ENCODE measurements around the gene UTY. TPM values are rescaled to one million over a fixed set of nuclear protein-coding genes. Genes with fewer than 3 reads are reported as not detected.

Gene UTY
- total and polyA plus RNA-seq, 10 of the 15 experiments (the other 5 are each of a cell fraction or from before 2014, with no cell fraction given): 0.13 TPM; not detected in 9

- RAD21 ChIA-PET (ENCODE audit: unreplicated experiment): no interaction called here
- BruUV-seq (replicated peaks): no TSS peak
- Histone ChIP-seq H3K36me3 (ENCODE audit: control insufficient read depth in 2 of 2, insufficient read depth in 2 of 2, low read length in 1 of 2) (no peaks in the 10 kb centered on the region), H3K4me3 (no peak overlapping the region), H3K79me2 (ENCODE audit: control insufficient read depth, insufficient read depth, low read length) (no peaks in the 10 kb centered on the region), H4K20me1 (ENCODE audit: control insufficient read depth, insufficient read depth) (no peaks in the 10 kb centered on the region), H3K27ac (ENCODE audit: control insufficient read depth, insufficient read depth) (no peak overlapping the region), H3K4me1 (ENCODE audit: control insufficient read depth, insufficient read depth, low read length) (no peaks in the 10 kb centered on the region), H2AFZ (ENCODE audit: control insufficient read depth, low read depth, low read length) (no peak overlapping the region), H3K27me3 (replicated peaks in 1 of 2; ENCODE audit: control insufficient read depth in 2 of 2, insufficient read depth in 2 of 2, low read length in 1 of 2) (no peaks in the 10 kb centered on the region), H3K9ac (ENCODE audit: control insufficient read depth, insufficient read depth, low read length) (no peak overlapping the region), H3K9me3 (replicated peaks; ENCODE audit: control insufficient read depth, insufficient read depth, low read length) (no peaks in the 10 kb centered on the region), H3K4me2 (ENCODE audit: control insufficient read depth, insufficient read depth) (no peak overlapping the region)
- SMC1A ChIA-PET (ENCODE audit: uncharacterized antibody, unreplicated experiment): no interaction called here
- in situ Hi-C loops (cut with MboI) (no loop called here), intact Hi-C loops (cut with micrococcal nuclease; ENCODE audit: unreplicated experiment) (no loop called here)
- WGBS (ENCODE audit: insufficient coverage, insufficient replicate concordance, low lambda C conversion rate, missing lambda C conversion rate): no CpG with 5 or more reads among the region's 5 CpGs
- no peak for FAIRE-seq
- no peak for ATAC-seq
- DNase-seq (ENCODE audit: low read depth, low spot score): no peak
- TF ChIP-seq CBX5 (IDR thresholded peaks at IDR 0.05; ENCODE audit: low read depth) (no peak), CHD2 (IDR thresholded peaks at IDR 0.05; ENCODE audit: borderline replicate concordance, low read depth, low read length) (no peak), JUNB (IDR thresholded peaks at IDR 0.05) (no peak), SP1 (IDR thresholded peaks at IDR 0.05; ENCODE audit: low read depth, low read length) (no peak), RELA (IDR thresholded peaks at IDR 0.05; ENCODE audit: borderline replicate concordance, partially characterized antibody) (no peak), E4F1 (IDR thresholded peaks at IDR 0.05; ENCODE audit: borderline replicate concordance, partially characterized antibody) (no peak), ATF3 (IDR thresholded peaks at IDR 0.05; ENCODE audit: borderline replicate concordance, extremely low read depth, low read depth, low read length) (no peak)
- CTCF ChIA-PET: no interaction called here
- POLR2A ChIA-PET: no interaction called here
Observed at GRCh38 chrY:13423281-13423732, 56.5 kb downstream of the UTY start.
